SU-DHL-6 (cell line): Measurements from ENCODE around the gene UNG.

Experiments
- EZH2phosphoT487 ChIP-seq: fragments of 200-600 bp; sonication (generic), shearing (Covaris generic); conservative IDR thresholded peaks from 2 replicates; pipeline ENCODE4 v1.6.1; 2018; ENCODE audit warnings: mild to moderate bottlenecking, antibody characterized with exemption, low read length, moderate library complexity, mixed read lengths
- TF ChIP-seq, protein P1 (sequence below): fragments of 200-600 bp; sonication (generic); IDR thresholded peaks from one replicate; pipeline ENCODE4 v1.5.1; 2017; ENCODE audit warnings: antibody characterized with exemption, mild to moderate bottlenecking, low read length, moderate library complexity; ENCODE audit not compliant: insufficient read depth, poor library complexity, severe bottlenecking

DNA sequence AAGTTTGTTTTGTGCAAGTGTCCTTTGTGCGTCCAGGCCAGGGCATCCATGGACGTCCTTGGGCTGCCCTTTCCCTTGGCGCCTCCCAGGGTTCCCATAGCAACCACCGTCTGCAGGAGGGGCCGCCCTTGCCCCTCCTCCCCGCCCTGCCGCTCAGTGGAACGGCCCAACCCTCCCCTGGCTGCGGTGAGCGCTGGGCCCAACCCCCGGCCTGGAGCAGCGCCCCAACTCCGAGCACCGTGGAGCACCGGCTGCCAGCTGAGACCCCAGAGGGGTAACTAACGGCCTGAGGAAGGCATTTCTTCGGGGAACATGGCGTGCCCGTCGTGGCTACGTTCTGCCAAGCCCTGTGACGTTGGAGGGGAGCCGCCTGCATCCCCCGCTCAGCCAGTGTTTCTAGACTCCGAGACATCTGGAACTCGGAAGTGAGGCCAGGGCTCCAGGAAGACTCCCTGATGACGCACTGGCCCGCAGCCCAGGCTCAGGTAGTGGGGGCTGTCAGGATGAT is 13.6 kb downstream of the UNG start:
- TF ChIP-seq, protein P1, sequence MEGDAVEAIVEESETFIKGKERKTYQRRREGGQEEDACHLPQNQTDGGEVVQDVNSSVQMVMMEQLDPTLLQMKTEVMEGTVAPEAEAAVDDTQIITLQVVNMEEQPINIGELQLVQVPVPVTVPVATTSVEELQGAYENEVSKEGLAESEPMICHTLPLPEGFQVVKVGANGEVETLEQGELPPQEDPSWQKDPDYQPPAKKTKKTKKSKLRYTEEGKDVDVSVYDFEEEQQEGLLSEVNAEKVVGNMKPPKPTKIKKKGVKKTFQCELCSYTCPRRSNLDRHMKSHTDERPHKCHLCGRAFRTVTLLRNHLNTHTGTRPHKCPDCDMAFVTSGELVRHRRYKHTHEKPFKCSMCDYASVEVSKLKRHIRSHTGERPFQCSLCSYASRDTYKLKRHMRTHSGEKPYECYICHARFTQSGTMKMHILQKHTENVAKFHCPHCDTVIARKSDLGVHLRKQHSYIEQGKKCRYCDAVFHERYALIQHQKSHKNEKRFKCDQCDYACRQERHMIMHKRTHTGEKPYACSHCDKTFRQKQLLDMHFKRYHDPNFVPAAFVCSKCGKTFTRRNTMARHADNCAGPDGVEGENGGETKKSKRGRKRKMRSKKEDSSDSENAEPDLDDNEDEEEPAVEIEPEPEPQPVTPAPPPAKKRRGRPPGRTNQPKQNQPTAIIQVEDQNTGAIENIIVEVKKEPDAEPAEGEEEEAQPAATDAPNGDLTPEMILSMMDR: no peak
- no peak for TF ChIP-seq EZH2phosphoT487
